KBM-7 (cell line): Measurements from ENCODE around the gene UNC13B.
A peak's percentile ranks its signal among the peaks of the same experiment; 100 is the strongest.
"Not testable (repeated sequence)": the region's sequence is repeated elsewhere in the genome, so short reads cannot be mapped to it uniquely, and the experiment has no call there.

Experiments used
- DNase-seq: peaks from one replicate; pipeline ENCODE4 v3.0.0-alpha.2; 2015
- in situ Hi-C: fragments of 300-500 bp; cut with MboI; formaldehyde crosslinking; loops from 2 replicates; pipeline ENCODE4 v1.14.3; 2020; ENCODE audit warnings: low sequenced_read_pairs, low pct_unique_long_range_greater_than_20kb, mixed read lengths

The UNC13B gene

GRCh38 chr9:35158501-35159280 is 3.1 kb upstream of the UNC13B start:
- in situ Hi-C loops = loop anchor here (25.0 kb wide), 1 partner anchor 104 kb away; no protein-coding TSS in a partner anchor
- DNase-seq = peak; percentile 32

- peak; percentile 56 for DNase-seq
- in situ Hi-C loops = loop anchor here (25.0 kb wide), 1 partner anchor 100 kb away; no protein-coding TSS in a partner anchor
These were observed 951 bp downstream of the UNC13B start for GRCh38 chr9:35162605-35163315.

DNA sequence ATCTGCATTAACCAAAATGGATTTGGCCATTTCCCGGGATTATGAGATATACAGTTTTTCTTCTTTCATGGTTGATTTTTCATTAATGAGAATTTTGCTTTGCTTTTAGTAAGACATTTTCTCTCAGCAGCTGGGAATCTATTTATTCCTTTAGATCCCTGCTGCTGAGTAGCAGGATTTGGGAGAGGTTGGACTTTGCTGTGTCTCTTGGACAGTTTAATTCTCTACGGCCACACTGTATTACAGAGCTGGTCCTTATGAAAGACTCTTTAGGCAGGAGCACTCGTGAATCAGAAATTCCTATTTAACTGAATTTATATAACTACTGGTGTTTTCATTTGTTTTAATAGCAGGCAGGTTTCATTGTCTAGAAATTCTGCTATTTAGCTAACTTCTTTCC is 1.6 kb downstream of the UNC13B start:
- in situ Hi-C loops = loop anchor here (25.0 kb wide), 1 partner anchor 99 kb away; no protein-coding TSS in a partner anchor
- no peak for DNase-seq

- in situ Hi-C loops = loop anchor here (25.0 kb wide), 1 partner anchor 98 kb away; no protein-coding TSS in a partner anchor
- DNase-seq = peak; percentile 38
These were observed 2.9 kb downstream of the UNC13B start for GRCh38 chr9:35164711-35165110.

DNA sequence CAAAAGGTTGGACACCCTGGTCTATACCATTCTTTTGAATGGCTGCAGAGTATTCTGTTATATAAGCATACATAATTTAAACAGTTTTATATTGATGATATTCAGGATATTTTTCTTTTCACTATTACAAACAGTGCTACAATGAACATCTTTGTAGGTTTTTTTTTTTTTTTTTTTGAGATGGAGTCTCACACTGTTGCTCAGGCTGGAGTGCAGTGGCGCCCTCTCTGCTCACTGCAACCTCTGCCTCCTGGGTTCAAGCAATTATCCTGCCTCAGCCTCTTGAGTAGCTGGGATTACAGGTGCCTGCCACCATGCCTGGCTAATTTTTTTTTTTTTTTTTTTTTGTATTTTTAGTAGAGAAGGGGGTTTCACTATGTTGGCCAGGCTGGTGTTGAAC is 5.6 kb downstream of the UNC13B start:
- not testable (repeated sequence) for DNase-seq
- in situ Hi-C loops = loop anchor here (25.0 kb wide), 1 partner anchor 95 kb away; no protein-coding TSS in a partner anchor

GRCh38 chr9:35168963-35169362 is 7.2 kb downstream of the UNC13B start:
- in situ Hi-C loops = loop anchor here (25.0 kb wide), 1 partner anchor 93 kb away; no protein-coding TSS in a partner anchor

DNA sequence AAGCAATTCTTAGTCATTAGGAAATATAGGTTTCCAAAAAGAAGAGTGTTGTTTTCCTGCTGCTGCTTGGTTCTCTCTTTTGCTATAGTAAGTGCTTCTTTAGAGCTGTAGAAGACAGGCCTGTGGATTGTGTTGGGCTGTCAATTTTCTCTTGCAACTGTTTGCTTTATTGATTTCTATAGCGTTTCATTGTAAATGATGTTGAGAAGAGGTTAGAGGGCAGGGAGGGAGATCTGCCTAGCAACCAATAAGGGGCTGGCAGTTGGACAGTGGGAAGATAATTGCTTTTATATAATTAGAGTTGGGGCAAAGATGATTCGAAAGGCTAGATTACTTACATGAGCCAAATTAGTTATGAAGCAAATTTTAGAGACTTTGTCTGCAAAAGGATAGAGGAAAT is 11.1 kb downstream of the UNC13B start:
- in situ Hi-C loops = loop anchor here (25.0 kb wide), 1 partner anchor 89 kb away; no protein-coding TSS in a partner anchor
- no peak for DNase-seq

More at GRCh38 chr9:35168963-35169362, 7.2 kb downstream of the UNC13B start:
- DNase-seq = no peak

- in situ Hi-C loops = no loop called here
- DNase-seq = no peak
These were observed 15.7 kb downstream of the UNC13B start for GRCh38 chr9:35177520-35177919.

- no peak for DNase-seq
- in situ Hi-C loops = no loop called here
These were observed 17.8 kb downstream of the UNC13B start for GRCh38 chr9:35179347-35180280.

- no peak for DNase-seq
- in situ Hi-C loops = no loop called here
These were observed 19.0 kb downstream of the UNC13B start for GRCh38 chr9:35180801-35181200.

GRCh38 chr9:35182401-35182800 is 20.6 kb downstream of the UNC13B start:
- in situ Hi-C loops, DNase-seq: not testable (repeated sequence)

DNA sequence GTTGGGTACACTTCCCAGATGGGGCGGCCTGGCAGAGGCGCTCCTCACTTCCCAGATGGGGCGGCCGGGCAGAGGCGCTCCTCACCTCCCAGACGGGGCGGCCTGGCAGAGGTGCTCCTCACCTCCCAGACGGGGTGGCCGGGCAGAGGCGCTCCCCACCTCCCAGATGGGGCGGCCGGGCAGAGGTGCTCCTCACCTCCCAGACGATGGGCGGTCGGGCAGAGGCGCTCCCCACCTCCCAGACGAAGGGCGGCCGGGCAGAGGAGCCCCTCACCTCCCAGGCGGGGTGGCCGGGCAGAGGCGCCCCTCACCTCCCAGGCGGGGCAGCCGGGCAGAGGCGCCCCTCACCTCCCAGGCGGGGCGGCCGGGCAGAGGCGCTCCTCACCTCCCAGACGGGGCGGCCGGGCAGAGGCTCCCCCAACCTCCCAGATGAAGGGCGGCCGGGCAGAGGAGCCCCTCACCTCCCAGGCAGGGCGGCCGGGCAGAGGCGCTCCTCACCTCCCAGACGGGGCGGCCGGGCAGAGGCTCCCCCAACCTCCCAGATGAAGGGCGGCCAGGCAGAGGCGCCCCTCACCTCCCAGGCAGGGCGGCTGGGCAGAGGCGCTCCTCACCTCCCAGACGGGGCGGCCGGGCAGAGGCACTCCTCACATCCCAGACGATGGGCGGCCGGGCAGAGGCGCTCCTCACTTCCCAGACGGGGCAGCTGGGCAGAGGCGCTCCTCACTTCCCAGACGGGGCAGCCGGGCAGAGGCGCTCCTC is 21.4 kb downstream of the UNC13B start:
- DNase-seq, in situ Hi-C loops: not testable (repeated sequence)

GRCh38 chr9:35183755-35184480 is 22.1 kb downstream of the UNC13B start:
- DNase-seq, in situ Hi-C loops: not testable (repeated sequence)

- no peak for DNase-seq
- in situ Hi-C loops = no loop called here
These were observed 24.7 kb downstream of the UNC13B start for GRCh38 chr9:35186524-35186923.

DNA sequence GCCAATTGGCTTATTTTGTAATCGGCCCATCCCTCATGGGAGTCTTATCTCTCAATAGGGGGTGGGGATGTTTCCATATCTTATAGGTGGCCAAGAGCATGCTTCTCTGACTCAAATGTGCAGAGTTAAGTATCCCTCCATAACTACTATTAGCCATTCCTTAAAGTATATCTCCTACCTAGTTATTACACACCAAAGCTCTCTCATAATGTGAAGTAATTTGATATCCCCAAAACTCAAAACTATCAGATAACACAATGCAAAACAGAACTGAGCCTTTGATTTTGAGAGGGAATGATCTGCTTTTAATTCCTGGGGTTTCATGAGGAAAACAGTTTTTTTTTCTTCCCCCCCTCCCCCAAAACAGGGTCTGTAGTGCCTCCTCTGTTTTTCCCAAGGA is 28.4 kb downstream of the UNC13B start:
- DNase-seq = no peak
- in situ Hi-C loops = no loop called here

- no peak for DNase-seq
- in situ Hi-C loops = no loop called here
These were observed 29.3 kb downstream of the UNC13B start for GRCh38 chr9:35191105-35191504.

DNA sequence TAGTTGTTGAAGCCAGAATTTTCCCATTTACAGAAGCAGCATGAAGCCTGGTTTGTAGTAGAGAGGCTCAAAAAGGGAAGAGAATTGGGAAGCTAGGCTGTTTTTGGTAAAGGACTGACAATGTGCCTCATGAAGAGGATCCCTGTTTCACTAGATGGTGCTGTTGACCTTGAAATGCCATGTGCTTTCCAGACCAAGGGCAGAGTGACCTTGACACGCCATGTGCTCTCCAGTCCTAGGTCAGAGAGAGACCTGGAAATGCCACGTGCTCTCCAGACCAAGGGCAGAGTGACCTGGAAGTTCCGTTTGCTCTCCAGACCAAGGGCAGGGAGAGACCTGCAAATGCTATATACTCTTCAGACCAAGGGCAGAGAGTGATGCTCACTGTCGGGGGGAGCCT is 32.0 kb downstream of the UNC13B start:
- in situ Hi-C loops = no loop called here
- peak; percentile 56 for DNase-seq

DNA sequence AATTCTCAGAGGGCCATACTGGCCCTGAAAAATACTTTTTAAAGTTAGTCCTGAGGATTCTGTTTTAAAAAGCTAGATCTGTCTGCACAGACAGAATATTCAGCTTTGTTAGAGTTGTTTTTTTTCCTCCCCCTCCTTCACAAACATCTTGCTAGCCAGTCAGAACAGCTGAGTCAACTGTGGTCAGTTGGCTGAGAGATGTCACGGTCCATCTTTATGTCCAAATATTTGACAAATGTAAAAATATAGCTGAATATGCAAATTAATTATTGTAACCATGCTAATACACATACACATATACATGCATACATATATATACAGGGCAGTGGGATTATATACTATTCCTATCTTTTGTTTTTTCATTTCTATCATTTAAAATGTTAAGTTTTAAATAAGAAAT is 33.9 kb downstream of the UNC13B start:
- in situ Hi-C loops = no loop called here
- DNase-seq = no peak
